Measurements from ENCODE around the gene CADPS2.

CADPS2 gene

GRCh38 chr7:122790591-122790990 is 95.7 kb downstream of the CADPS2 start:
- FAIRE-seq, result no peak
- no peak for DNase-seq (ENCODE audit: extremely low spot score, insufficient read length, low read depth)

- DNase-seq (ENCODE audit: extremely low spot score, insufficient read length, low read depth) (no peak), FAIRE-seq (no peak)
These were observed 96.1 kb downstream of the CADPS2 start for GRCh38 chr7:122790132-122790531.

- DNase-seq (ENCODE audit: extremely low spot score, insufficient read length, low read depth) (no peak), FAIRE-seq (no peak)
These were observed 97.1 kb downstream of the CADPS2 start for GRCh38 chr7:122789156-122789555.

- DNase-seq (ENCODE audit: extremely low spot score, insufficient read length, low read depth) (no peak), FAIRE-seq (no peak)
These were observed 115.4 kb downstream of the CADPS2 start for GRCh38 chr7:122770686-122771335.

- FAIRE-seq (no peak), DNase-seq (ENCODE audit: extremely low spot score, insufficient read length, low read depth) (no peak)
These were observed 117.4 kb downstream of the CADPS2 start for GRCh38 chr7:122768827-122769226.

- DNase-seq (ENCODE audit: extremely low spot score, insufficient read length, low read depth) (no peak), FAIRE-seq (no peak)
These were observed 118.9 kb downstream of the CADPS2 start for GRCh38 chr7:122767339-122767738.

GRCh38 chr7:122766593-122766992 is 119.7 kb downstream of the CADPS2 start:
- DNase-seq (ENCODE audit: extremely low spot score, insufficient read length, low read depth) (no peak), FAIRE-seq (no peak)

GRCh38 chr7:122764902-122765301 is 121.4 kb downstream of the CADPS2 start:
- FAIRE-seq, result no peak

GRCh38 chr7:122764020-122764419 is 122.2 kb downstream of the CADPS2 start:
- FAIRE-seq, result no peak

More at GRCh38 chr7:122764902-122765301, 121.4 kb downstream of the CADPS2 start:
- no peak for DNase-seq (ENCODE audit: extremely low spot score, insufficient read length, low read depth)

GRCh38 chr7:122762071-122762470 is 124.2 kb downstream of the CADPS2 start:
- DNase-seq (ENCODE audit: extremely low spot score, insufficient read length, low read depth), result no peak
- FAIRE-seq, result no peak

More at GRCh38 chr7:122764020-122764419, 122.2 kb downstream of the CADPS2 start:
- DNase-seq (ENCODE audit: extremely low spot score, insufficient read length, low read depth), result no peak

- no peak for DNase-seq (ENCODE audit: extremely low spot score, insufficient read length, low read depth)
- no peak for FAIRE-seq
These were observed 127.8 kb downstream of the CADPS2 start for GRCh38 chr7:122758501-122758900.

GRCh38 chr7:122756860-122757259 is 129.4 kb downstream of the CADPS2 start:
- DNase-seq (ENCODE audit: extremely low spot score, insufficient read length, low read depth) (no peak), FAIRE-seq (no peak)

GRCh38 chr7:122755696-122756095 is 130.6 kb downstream of the CADPS2 start:
- FAIRE-seq (no peak), DNase-seq (ENCODE audit: extremely low spot score, insufficient read length, low read depth) (no peak)

- FAIRE-seq (no peak), DNase-seq (ENCODE audit: extremely low spot score, insufficient read length, low read depth) (no peak)
These were observed 133.7 kb downstream of the CADPS2 start for GRCh38 chr7:122752583-122752982.

GRCh38 chr7:122750389-122750788 is 135.9 kb downstream of the CADPS2 start:
- FAIRE-seq (no peak), DNase-seq (ENCODE audit: extremely low spot score, insufficient read length, low read depth) (no peak)

GRCh38 chr7:122748195-122748594 is 138.1 kb downstream of the CADPS2 start:
- no peak for DNase-seq (ENCODE audit: extremely low spot score, insufficient read length, low read depth)
- no peak for FAIRE-seq

- DNase-seq (ENCODE audit: extremely low spot score, insufficient read length, low read depth) (no peak), FAIRE-seq (no peak)
These were observed 139.3 kb downstream of the CADPS2 start for GRCh38 chr7:122746948-122747347.

GRCh38 chr7:122743211-122743610 is 143.0 kb downstream of the CADPS2 start:
- DNase-seq (ENCODE audit: extremely low spot score, insufficient read length, low read depth), result no peak
- FAIRE-seq, result no peak

GRCh38 chr7:122738947-122739346 is 147.3 kb downstream of the CADPS2 start:
- no peak for FAIRE-seq
- no peak for DNase-seq (ENCODE audit: extremely low spot score, insufficient read length, low read depth)

GRCh38 chr7:122736183-122736582 is 150.1 kb downstream of the CADPS2 start:
- FAIRE-seq, result no peak
- no peak for DNase-seq (ENCODE audit: extremely low spot score, insufficient read length, low read depth)

GRCh38 chr7:122727759-122728158 is 158.5 kb downstream of the CADPS2 start:
- FAIRE-seq, result no peak
- DNase-seq (ENCODE audit: extremely low spot score, insufficient read length, low read depth), result no peak

- DNase-seq (ENCODE audit: extremely low spot score, insufficient read length, low read depth) (no peak), FAIRE-seq (no peak)
These were observed 158.9 kb downstream of the CADPS2 start for GRCh38 chr7:122727354-122727753.

All from GM18507 (cell line).